Skeletal muscle cell (primary cell): ENCODE measurements around the gene SLC2A13.

ENCODE experiments used
- DNase-seq: peaks from one replicate; pipeline ENCODE4 v3.0.0-alpha.2; 2010; ENCODE audit warnings: low read depth
- H3K4me3 ChIP-seq: 2 replicates; pipeline ENCODE4 v1.5.1; 2011; ENCODE audit warnings: low read depth, mild to moderate bottlenecking, control low read depth, low read length, moderate library complexity

Gene SLC2A13

DNA sequence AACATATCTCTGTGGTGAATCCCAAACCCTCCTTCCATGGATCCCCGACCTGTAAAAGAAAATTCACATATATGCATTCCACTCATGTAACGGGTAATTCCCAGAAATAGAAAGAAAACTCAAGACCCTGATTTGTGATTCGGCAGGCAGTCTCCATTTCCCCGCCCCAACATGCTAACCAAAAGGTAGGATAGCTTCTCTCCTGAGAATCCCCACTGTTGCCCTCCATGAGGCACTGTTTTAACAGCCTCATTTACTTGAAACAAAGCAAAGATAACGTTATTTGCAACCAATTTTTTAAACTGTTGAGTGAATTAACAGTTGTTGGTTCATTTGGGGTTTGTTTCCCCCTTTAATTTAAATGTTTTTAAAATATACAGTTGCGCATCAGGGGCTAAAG lies 774 bp upstream of the SLC2A13 start:
- H3K4me3 ChIP-seq: no peak overlapping the region
- no peak for DNase-seq

DNA sequence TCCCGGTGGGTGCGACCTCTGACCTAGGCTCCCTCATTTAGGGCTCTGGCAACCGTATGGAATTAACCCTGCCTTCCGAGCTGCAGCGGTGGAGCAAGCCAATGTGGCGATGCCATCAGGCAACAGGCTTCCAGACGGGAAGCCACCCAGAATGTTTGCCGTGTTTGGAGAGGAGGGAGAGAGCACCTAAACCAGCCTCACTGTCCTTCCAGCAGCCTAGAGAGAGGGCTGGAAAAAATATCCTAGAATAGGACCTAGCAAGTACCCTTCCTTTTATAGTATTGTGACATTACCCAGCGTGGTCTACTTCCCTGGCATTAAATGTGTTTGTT lies 287 bp upstream of the SLC2A13 start:
- no peak for DNase-seq
- H3K4me3 ChIP-seq: peak overlapping the region; percentile 33

GRCh38 chr12:40105265-40105514 lies 691 bp downstream of the SLC2A13 start:
- H3K4me3 ChIP-seq: peak overlapping the region; percentile 68
- DNase-seq: peak; percentile 4

- H3K4me3 ChIP-seq: peak overlapping the region; percentile 68
- DNase-seq: no peak
These were observed 1.2 kb downstream of the SLC2A13 start for GRCh38 chr12:40104461-40105264.

DNA sequence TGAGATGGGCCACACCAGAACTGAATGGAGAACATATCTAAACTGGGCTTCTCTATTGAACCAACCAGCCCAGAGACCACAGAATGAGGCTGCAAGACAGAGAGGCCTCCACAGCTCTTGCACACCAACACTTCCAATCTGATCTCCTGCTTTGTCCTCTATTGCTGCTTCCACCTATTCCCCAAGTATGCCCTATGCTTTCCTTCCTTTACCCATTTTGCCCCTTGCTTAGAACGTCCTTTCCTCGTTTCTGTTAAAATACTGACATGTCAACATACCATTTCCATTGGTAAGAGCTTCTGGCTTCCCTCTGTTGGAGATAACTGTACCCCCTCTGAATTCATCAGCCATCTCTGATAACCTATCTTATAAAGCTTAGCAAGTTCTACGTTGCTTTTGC lies 2.8 kb downstream of the SLC2A13 start:
- H3K4me3 ChIP-seq: no peak overlapping the region
- DNase-seq: no peak

DNA sequence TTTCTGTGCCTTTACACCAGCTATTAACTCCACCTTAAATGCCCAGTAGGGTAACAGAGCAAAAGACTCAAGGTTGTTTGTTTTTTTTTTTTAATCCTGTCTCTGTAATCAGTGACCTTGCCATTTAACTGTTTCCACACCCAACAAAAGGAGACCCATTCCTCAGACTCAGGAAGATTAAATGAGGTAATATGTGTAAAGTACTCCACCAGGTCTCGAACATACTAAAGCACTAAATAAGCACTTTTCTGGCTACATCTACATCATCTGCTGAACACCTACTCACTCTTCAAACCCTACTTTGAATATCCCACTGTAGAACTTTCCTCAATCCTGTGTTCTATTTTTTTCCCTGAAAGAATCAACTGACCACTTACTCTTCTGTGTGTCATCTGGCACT lies 4.1 kb downstream of the SLC2A13 start:
- H3K4me3 ChIP-seq: no peak overlapping the region
- DNase-seq: no peak

- no peak overlapping the region for H3K4me3 ChIP-seq
- DNase-seq: no peak
These were observed 6.4 kb downstream of the SLC2A13 start for GRCh38 chr12:40099423-40099853.

DNA sequence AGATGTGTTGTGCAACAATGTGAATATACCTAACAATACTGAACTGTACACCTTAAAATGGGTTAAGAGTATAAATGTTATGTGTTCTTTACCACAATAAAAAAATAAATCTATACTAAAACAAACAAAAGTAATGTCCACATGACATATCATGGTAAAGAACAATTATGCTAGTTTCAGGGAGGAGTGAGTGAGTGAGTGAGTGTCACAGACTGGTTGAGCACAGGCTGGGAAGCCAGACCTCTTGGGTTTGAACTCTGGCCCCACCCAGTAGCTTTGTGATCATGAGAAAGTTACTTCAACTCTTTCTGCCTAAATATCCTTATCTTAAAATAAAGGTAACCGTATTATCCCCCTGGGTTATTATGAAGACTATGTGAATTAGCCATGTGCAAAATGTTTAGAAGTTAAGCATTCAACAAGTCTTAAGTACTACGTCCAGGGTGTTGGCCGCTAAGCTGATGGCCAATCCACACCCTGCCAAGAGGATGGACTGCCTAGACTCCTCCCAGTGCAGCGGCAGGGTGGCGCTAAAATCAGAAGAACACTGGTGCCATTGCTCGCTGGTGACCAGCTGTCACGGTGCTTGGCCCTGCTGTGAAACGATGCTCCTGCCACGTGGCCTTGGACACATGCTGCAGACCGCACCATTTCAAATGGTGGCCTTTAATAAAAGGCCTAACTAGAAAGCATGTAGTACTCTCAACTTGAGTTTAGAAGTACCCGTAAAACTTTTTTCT lies 7.3 kb downstream of the SLC2A13 start:
- DNase-seq: no peak
- H3K4me3 ChIP-seq: no peak overlapping the region

- DNase-seq: no peak
- H3K4me3 ChIP-seq: no peak overlapping the region
These were observed 12.4 kb downstream of the SLC2A13 start for GRCh38 chr12:40093512-40093911.

GRCh38 chr12:40086471-40086870 lies 19.4 kb downstream of the SLC2A13 start:
- H3K4me3 ChIP-seq: no peak overlapping the region
- DNase-seq: no peak

GRCh38 chr12:40078266-40078665 lies 27.6 kb downstream of the SLC2A13 start:
- DNase-seq: no peak
- no peak overlapping the region for H3K4me3 ChIP-seq

DNA sequence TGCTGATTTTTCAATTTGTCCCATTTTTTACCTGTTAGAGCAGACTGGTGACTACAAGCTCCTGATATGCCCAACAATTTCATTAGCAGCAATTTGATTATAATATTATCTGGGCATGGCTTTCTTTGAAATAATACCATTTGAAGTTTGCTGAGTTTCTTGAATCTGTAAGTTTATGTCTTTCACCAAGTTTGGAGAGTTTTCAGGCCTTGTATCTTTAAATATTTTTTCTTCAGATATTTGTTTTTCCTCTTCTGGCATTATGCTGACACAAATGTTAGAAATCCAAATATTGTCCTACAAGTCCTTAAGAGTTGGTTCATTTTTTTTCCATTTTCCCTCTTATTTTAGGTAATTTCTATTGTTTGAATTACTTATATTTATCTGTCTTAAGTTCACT lies 30.4 kb downstream of the SLC2A13 start:
- H3K4me3 ChIP-seq: no peak overlapping the region

GRCh38 chr12:40068416-40068815 lies 37.5 kb downstream of the SLC2A13 start:
- DNase-seq: no peak
- H3K4me3 ChIP-seq: no peak overlapping the region

More for the DNA sequence above, 30.4 kb downstream of the SLC2A13 start:
- no peak for DNase-seq

GRCh38 chr12:40065636-40066035 lies 40.2 kb downstream of the SLC2A13 start:
- no peak overlapping the region for H3K4me3 ChIP-seq

GRCh38 chr12:40063414-40063813 lies 42.5 kb downstream of the SLC2A13 start:
- DNase-seq: peak; percentile 8
- no peak overlapping the region for H3K4me3 ChIP-seq

More at GRCh38 chr12:40065636-40066035, 40.2 kb downstream of the SLC2A13 start:
- no peak for DNase-seq

DNA sequence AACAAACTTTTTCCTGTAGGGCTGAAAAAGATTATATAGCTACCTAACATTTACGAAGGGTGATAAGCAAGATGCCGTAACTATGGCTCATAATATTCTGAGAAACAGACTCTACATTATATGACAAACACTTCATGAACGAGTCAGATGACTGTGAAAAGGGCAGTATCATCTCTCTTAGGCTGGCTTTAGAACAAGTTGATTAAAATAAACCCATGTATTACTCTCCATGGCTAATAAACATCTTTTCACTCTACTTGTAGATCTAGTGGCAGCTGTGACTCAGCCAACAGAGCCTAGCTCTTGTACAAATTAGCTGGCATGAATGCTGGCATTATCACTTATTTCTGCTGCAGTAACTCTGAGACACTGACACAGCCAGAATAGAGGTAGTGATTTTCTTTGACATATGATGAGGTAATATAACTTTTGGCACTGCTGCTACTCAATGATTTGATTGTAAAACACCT lies 47.1 kb downstream of the SLC2A13 start:
- no peak overlapping the region for H3K4me3 ChIP-seq
- no peak for DNase-seq

- DNase-seq: no peak
- no peak overlapping the region for H3K4me3 ChIP-seq
These were observed 49.5 kb downstream of the SLC2A13 start for GRCh38 chr12:40056373-40056772.

GRCh38 chr12:40055776-40056175 lies 50.1 kb downstream of the SLC2A13 start:
- no peak overlapping the region for H3K4me3 ChIP-seq
- no peak for DNase-seq

- H3K4me3 ChIP-seq: no peak overlapping the region
- no peak for DNase-seq
These were observed 50.7 kb downstream of the SLC2A13 start for GRCh38 chr12:40055228-40055579.

DNA sequence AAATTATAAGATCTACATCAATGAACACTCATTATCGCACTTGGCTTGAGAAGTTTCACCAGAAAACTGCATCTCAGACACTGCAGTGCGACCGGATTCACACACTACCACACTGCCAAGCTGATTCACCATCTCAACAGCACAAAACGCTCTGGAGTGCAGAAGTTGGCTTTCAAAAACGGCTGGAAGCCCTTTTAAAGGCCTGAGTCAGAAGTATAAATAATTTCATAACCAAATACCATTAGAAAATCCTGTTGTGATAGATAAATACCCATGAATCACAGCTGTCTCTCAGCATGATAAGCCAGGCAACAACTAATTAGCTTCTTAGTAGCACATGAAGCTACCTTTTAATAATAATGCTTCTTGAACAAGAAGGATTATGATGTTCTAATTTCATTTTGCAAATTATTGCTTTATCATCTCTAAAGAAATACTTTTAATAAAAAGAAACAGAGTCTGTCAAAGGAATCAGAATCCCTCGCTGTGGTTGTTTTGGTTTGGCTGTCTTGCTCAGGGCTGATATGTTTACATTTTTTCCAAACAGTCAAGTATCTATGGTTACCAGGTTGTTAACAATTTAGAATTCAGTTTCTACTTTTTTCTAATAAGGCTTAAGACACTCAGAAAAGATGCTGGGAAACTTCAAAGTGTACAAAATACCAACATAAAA lies 51.2 kb downstream of the SLC2A13 start:
- DNase-seq: peak; percentile 6
- H3K4me3 ChIP-seq: no peak overlapping the region

GRCh38 chr12:40049268-40049667 lies 56.6 kb downstream of the SLC2A13 start:
- H3K4me3 ChIP-seq: no peak overlapping the region
- no peak for DNase-seq
